ENCODE data around the gene XRCC1. TPM values are rescaled to one million over a fixed set of nuclear protein-coding genes. Genes with fewer than 3 reads are reported as not detected.

Gene XRCC1
- total RNA-seq, 1 donor from 2014 or later: 14.6 TPM

- no peak overlapping the region for H3K4me2 ChIP-seq (ENCODE audit: low read length)
- no peak overlapping the region for H2AFZ ChIP-seq (ENCODE audit: low read depth, low read length)
- no peaks in the 10 kb centered on the region for H3K27me3 ChIP-seq (ENCODE audit: insufficient read depth, low read length)
- Mint-ChIP-seq H3K4me1 (ENCODE audit: low read depth, unreplicated experiment) (no peaks in the 10 kb centered on the region), H3K27ac (ENCODE audit: unreplicated experiment) (no peak overlapping the region), H3K36me3 (ENCODE audit: low read depth, unreplicated experiment) (peaks cover 20% of the 10 kb centered on the region), H3K9me3 (ENCODE audit: unreplicated experiment) (no peaks in the 10 kb centered on the region), H3K27me3 (ENCODE audit: low read depth, unreplicated experiment) (no peaks in the 10 kb centered on the region), H3K4me3 (ENCODE audit: unreplicated experiment) (no peak overlapping the region)
- FAIRE-seq (no peak), DNase-seq (ENCODE audit: low read depth) (no peak)
- no peaks in the 10 kb centered on the region for H3K4me1 ChIP-seq (ENCODE audit: insufficient read depth, low read length)
- H4K20me1 ChIP-seq (ENCODE audit: insufficient read depth, low read length): peaks cover 8% of the 10 kb centered on the region
- H3K9ac ChIP-seq (ENCODE audit: low read length): no peak overlapping the region
- no peak overlapping the region for H3K4me3 ChIP-seq (ENCODE audit: insufficient read depth, low read depth, low read length)
- no peaks in the 10 kb centered on the region for H3K79me2 ChIP-seq (ENCODE audit: insufficient read depth, low read length)
- no peak overlapping the region for H3K27ac ChIP-seq (ENCODE audit: low read depth, low read length)
- no peaks in the 10 kb centered on the region for H3K9me3 ChIP-seq (ENCODE audit: insufficient read depth, low read depth, low read length)
- TF ChIP-seq EZH2 (IDR thresholded peaks at IDR 0.05; ENCODE audit: insufficient read depth, low read length) (no peak), CTCF (IDR thresholded peaks at IDR 0.05; ENCODE audit: insufficient read depth, low read depth, low read length) (no peak)
- peaks cover 9% of the 10 kb centered on the region for H3K36me3 ChIP-seq (ENCODE audit: insufficient read depth, low read length)
Observed at GRCh38 chr19:43552616-43553015, 22.7 kb downstream of the XRCC1 start.

GRCh38 chr19:43552198-43552450 lies 23.2 kb downstream of the XRCC1 start:
- Histone ChIP-seq H3K36me3 (ENCODE audit: insufficient read depth, low read length) (peaks cover 9% of the 10 kb centered on the region), H3K27me3 (ENCODE audit: insufficient read depth, low read length) (no peaks in the 10 kb centered on the region), H3K27ac (ENCODE audit: low read depth, low read length) (no peak overlapping the region), H3K9me3 (ENCODE audit: insufficient read depth, low read depth, low read length) (no peaks in the 10 kb centered on the region), H3K4me2 (ENCODE audit: low read length) (no peak overlapping the region), H3K9ac (ENCODE audit: low read length) (no peak overlapping the region), H3K4me1 (ENCODE audit: insufficient read depth, low read length) (no peaks in the 10 kb centered on the region), H2AFZ (ENCODE audit: low read depth, low read length) (no peak overlapping the region), H4K20me1 (ENCODE audit: insufficient read depth, low read length) (peaks cover 8% of the 10 kb centered on the region), H3K79me2 (ENCODE audit: insufficient read depth, low read length) (no peaks in the 10 kb centered on the region), H3K4me3 (ENCODE audit: insufficient read depth, low read depth, low read length) (no peak overlapping the region)
- Mint-ChIP-seq H3K36me3 (ENCODE audit: low read depth, unreplicated experiment) (peaks cover 20% of the 10 kb centered on the region), H3K9me3 (ENCODE audit: unreplicated experiment) (no peaks in the 10 kb centered on the region), H3K4me1 (ENCODE audit: low read depth, unreplicated experiment) (no peaks in the 10 kb centered on the region), H3K27ac (ENCODE audit: unreplicated experiment) (no peak overlapping the region), H3K4me3 (ENCODE audit: unreplicated experiment) (no peak overlapping the region), H3K27me3 (ENCODE audit: low read depth, unreplicated experiment) (no peaks in the 10 kb centered on the region)
- TF ChIP-seq CTCF (IDR thresholded peaks at IDR 0.05; ENCODE audit: insufficient read depth, low read depth, low read length): no peak
- no peak for TF ChIP-seq EZH2 (IDR thresholded peaks at IDR 0.05; ENCODE audit: insufficient read depth, low read length)
- FAIRE-seq: no peak
- no peak for DNase-seq (ENCODE audit: low read depth)

- H3K4me2 ChIP-seq (ENCODE audit: low read length): no peak overlapping the region
- Mint-ChIP-seq H3K27ac (ENCODE audit: unreplicated experiment) (no peak overlapping the region), H3K36me3 (ENCODE audit: low read depth, unreplicated experiment) (peaks cover 20% of the 10 kb centered on the region), H3K9me3 (ENCODE audit: unreplicated experiment) (no peaks in the 10 kb centered on the region), H3K4me1 (ENCODE audit: low read depth, unreplicated experiment) (no peaks in the 10 kb centered on the region), H3K27me3 (ENCODE audit: low read depth, unreplicated experiment) (no peaks in the 10 kb centered on the region), H3K4me3 (ENCODE audit: unreplicated experiment) (no peak overlapping the region)
- H3K4me3 ChIP-seq (ENCODE audit: insufficient read depth, low read depth, low read length): no peak overlapping the region
- peaks cover 8% of the 10 kb centered on the region for H4K20me1 ChIP-seq (ENCODE audit: insufficient read depth, low read length)
- H3K9ac ChIP-seq (ENCODE audit: low read length): no peak overlapping the region
- no peak for TF ChIP-seq EZH2 (IDR thresholded peaks at IDR 0.05; ENCODE audit: insufficient read depth, low read length)
- H3K27ac ChIP-seq (ENCODE audit: low read depth, low read length): no peak overlapping the region
- no peaks in the 10 kb centered on the region for H3K27me3 ChIP-seq (ENCODE audit: insufficient read depth, low read length)
- no peaks in the 10 kb centered on the region for H3K9me3 ChIP-seq (ENCODE audit: insufficient read depth, low read depth, low read length)
- DNase-seq (ENCODE audit: low read depth) (no peak), FAIRE-seq (no peak)
- H2AFZ ChIP-seq (ENCODE audit: low read depth, low read length): no peak overlapping the region
- peaks cover 9% of the 10 kb centered on the region for H3K36me3 ChIP-seq (ENCODE audit: insufficient read depth, low read length)
- no peaks in the 10 kb centered on the region for H3K4me1 ChIP-seq (ENCODE audit: insufficient read depth, low read length)
- no peaks in the 10 kb centered on the region for H3K79me2 ChIP-seq (ENCODE audit: insufficient read depth, low read length)
Observed at GRCh38 chr19:43551399-43552197, 23.7 kb downstream of the XRCC1 start.
